ENCODE data around the gene SSBP3.

SSBP3 gene

DNA sequence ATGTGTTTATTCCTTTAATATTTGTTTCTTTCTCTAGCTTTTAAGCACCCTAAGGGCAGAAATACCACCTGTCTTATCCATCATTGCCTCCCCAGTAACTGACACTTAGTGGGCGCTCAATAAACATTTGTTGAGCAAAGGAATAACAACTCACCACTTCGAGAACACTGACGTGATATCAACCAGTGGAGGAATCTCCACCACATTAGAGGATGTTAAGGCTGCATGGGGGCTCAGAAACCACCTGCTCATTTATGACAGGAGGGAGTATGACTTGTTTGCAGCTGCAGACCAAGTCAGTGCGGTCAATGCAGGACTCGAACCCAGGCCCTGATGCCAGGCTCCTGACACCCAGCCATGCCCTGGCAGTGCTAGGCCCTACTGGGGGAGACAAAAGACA, 103.6 kb downstream of the SSBP3 start:
- no peak for DNase-seq

DNA sequence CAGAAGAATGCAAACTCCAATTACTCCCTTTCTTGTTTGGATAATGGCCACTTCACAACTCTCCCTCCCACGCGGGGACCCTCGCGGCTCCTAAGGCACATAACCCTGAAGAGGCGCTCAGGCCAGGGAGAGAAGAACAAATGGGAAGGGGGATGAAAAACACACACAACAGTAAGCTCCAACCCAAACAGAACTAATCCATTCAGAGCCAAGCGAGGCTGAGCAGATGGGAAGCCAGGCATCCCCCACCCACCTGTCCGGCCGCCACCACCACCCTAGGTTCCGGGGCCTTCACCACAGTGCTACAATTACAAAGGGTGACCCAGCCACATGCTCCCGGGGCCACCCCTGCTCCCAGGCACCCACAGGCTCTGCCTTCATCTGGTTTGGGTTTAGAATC, 104.7 kb downstream of the SSBP3 start:
- DNase-seq: no peak

GRCh38 chr1:54300401-54300800, 105.8 kb downstream of the SSBP3 start:
- DNase-seq: no peak

GRCh38 chr1:54299037-54299436, 107.2 kb downstream of the SSBP3 start:
- no peak for DNase-seq

- no peak for DNase-seq
These were observed 107.7 kb downstream of the SSBP3 start for GRCh38 chr1:54298284-54299033.

GRCh38 chr1:54297596-54298283, 108.5 kb downstream of the SSBP3 start:
- DNase-seq: no peak

- DNase-seq: no peak
These were observed 109.5 kb downstream of the SSBP3 start for GRCh38 chr1:54296666-54297065.

DNA sequence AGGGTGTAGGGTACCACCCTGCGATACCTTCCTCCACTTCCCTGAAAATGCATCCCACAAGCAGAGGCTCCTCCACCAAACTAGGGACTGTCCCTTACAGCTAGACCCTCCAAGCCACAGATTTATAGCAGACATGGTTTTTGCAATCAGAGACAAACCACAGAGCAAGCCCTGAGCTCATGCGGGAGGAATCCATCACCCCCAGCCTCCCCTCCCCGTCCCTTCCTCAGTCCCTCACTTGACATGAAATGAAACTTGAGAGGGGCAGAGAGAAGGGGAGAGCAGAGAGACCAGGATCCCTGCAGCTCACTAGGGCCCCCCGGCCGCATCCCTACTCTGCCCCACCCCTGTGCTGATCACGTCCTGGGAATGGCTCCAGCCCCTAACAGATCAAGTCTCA, 111.3 kb downstream of the SSBP3 start:
- no peak for DNase-seq

DNA sequence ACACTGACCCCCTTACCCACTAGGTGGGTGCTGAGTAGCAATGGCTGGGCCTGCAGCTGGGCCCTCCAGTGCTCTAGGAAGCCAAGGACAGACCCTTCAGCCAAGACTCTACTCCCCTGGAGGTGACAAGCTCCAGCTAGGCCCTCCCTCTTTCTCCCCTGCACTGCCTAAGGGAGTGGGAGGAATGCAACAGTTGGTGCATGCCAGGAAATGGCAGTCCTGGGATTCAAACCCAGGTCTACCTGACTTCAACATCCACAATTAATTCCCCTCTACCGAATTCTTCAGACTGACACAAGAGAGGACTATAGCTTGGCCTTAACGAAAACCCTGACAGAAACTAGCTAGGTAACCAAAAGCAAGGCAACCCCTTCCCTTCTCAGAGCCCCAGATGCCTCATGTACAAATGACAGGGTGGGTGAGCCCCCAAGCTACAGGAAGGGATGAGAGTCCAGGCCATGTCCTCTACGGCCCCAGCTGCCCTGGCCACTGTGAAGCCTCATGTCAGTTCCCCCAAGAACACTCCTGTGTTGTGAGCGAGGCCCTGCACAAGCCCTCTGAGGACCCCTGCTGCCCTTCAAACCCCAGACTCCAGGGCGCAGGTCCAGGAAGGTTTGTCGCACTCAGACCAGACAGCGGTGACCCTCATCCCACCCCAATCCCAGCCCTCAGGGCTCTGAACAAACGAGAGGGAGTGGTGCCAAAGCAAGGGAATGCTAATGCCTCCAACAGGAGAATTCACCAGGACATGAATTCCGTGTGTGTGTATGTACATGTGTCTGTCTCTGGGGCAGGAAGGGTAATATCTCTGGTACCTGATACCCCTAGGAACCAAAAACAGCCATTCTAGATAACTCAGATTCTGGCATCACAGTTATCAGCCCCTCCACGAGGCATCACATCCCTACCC, 113.9 kb downstream of the SSBP3 start:
- DNase-seq: no peak

- no peak for DNase-seq
These were observed 114.8 kb downstream of the SSBP3 start for GRCh38 chr1:54291276-54292001.

GRCh38 chr1:54290506-54291184, 115.5 kb downstream of the SSBP3 start:
- DNase-seq: no peak

DNA sequence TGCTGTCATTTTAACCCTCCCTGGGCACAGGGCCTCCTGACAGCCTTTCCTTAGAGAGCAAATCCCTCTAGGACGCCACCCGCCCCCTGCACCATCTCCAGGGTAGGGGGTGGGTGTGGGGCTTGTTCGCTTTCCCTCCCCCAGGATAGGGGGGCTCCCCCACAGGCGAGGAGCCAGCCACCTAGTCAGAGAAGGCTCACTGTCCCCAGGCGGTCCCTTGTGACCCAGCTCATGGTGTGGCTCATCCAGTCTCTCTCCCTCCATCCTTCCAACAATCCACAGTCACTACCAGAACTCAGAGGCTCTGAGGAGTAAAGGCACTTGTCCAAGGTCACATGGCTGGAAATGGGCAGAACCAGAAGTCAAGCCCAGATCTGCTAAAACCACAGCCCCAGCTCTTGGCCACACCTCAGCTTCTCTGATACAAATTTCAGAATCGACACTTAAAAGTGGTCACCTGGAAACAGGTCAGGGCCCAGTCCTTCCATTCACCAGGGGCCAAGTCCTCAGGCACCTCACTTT, 116.4 kb downstream of the SSBP3 start:
- no peak for DNase-seq

DNA sequence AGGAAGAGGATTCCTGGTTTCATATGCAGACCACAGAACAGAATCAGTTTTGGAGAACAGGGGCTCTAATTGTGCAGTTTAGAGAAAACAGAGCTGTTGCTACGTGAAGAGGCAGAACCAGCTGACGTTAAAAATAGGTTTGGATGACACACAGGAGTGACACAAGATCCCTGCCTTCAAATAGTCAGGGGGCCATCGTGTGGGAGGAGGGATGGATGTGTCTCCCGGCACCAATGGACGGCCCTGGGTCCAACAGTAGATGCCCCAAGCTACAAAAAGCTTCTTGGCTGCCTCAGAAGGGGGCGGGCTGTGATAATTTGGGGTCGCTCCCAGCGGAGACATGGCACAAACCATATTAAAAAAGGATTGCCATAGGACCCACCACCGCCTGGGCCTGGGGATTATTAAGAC, 118.4 kb downstream of the SSBP3 start:
- no peak for DNase-seq

DNA sequence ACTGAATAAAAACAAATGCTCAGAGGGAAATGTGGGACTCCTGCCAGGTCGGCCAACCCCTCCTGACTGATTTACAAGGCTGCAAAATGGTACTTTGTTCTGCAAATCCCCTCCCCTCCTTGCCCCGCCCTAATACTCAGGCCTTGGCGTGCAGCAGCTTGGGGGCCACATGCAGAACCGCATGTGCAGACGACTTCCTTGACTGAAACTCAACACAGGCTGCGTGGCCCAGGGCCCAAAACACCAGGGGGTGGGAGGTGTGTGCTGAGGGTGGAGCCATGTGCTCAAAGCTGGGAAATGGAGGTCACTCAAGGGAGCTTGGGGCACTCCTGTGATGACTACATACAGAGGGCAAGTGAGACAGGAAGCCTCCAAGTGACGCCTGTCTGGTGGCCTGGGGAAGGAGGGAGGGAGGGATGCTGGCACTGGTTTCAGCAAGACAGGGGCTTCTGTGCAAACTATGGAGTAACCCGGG, 119.0 kb downstream of the SSBP3 start:
- DNase-seq: no peak

- DNase-seq: no peak
These were observed 120.3 kb downstream of the SSBP3 start for GRCh38 chr1:54285815-54286345.

DNA sequence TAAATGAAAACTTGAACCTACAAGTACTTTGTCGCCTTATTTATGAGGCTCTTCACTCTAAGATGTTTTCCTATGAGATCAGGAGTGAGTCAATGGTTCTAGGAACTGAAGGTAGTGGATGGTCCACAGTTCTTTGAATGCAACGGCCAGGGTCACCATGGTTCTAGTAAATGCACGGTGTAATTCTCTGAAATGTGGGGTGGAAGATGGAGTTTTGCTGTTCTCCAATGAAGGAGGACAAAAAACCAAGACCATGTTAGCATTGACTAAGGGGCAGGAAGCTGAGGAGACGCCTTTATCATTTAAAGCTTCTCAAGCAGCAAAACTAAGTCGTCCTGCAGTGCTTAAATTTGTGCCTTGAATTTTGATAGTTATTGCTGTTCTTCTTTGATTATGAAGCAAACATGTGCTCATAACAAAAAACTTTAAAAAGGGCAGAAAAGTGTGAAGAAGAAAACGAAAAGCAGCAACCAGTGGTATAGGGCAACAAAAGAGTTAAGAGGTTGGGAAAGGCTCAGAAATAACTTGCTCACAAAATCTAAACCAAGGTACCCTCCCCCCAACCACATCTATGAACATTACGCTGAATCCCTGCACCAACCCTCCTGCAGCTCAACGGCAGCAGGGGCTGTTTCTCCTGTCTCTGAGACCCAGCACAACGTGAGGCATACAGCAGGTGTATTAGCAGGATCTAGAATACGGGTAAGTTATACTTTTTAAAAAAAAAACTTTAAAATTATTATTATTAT, 121.2 kb downstream of the SSBP3 start:
- DNase-seq: no peak

DNA sequence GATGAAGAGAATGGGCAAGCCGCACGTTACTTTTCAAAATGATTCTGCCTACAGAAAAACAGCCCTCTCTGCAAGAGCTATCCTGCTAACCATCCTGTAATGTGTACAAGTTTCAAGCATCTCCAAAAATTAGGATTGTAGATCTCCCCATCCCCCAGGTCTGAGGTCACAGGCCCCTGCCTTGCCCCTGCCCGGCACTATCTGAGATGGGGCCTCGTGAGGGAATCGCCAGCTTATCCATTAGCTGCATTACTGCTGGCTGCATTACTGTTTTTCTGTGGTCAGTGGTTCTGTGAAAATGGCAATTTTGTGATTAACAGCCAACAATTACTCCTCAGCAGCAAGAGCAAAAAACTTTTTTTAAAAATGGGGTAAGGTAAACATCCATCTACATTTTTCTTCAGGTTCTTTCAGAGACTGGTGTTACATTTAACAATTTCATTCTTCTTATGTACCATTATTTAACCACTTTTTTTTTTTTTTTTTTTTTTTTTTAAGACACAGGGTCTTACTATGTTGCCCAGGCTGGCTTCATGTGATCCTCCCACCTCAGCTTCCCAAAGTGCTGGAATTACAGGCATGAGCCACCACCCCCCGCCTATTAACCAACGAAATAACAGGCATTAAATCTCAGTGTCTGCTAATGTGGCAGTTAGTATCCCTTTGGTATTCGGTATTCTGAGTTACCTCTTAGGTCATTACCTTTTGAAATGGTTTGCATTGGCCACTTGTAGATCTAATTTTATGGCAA, 122.4 kb downstream of the SSBP3 start:
- no peak for DNase-seq

GRCh38 chr1:54282101-54282847, 123.9 kb downstream of the SSBP3 start:
- DNase-seq: no peak

DNA sequence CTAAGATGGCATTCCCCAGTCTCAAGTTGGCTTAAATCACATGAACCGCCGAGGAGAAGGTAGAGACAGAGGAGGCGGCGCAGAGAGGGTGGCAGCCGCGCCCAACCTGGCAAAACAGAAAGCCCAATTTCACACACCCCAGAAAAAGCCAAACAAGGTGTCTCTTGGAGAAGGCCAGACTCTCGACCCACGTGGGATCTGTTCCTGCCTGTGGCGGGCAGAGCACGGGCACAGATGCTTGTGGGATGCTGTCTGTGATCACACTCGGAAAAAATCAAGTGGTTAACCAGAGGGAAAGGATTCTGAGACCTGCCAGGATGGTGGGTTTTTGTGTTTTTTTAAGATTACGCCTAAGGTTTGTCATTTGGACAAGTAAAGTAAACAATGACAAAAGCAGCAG, 125.5 kb downstream of the SSBP3 start:
- no peak for DNase-seq
